Psoas muscle (tissue), 8 donors: Measurements from ENCODE around the gene IRAK1. TPM values are rescaled to one million over a fixed set of nuclear protein-coding genes. Genes with fewer than 3 reads are reported as not detected.

Source experiments
- ATAC-seq, 4 donors: fragments of 200-7000 bp; cut with Tn5 transposase; one replicate each; pipeline ENCODE4 v1.9.1; 2020; ENCODE audit warnings: moderate library complexity in 3 of 4, mild to moderate bottlenecking in 2 of 4
- DNase-seq, 2 donors: peaks; one replicate each; pipeline ENCODE4 v3.0.0-alpha.2; 2020
- H3K27ac ChIP-seq: fragments of 200-600 bp; one replicate; pipeline ENCODE4 v1.8.0; 2022
- H3K27me3 ChIP-seq, 3 donors: fragments of 200-600 bp in 1 of 3; one replicate each; pipeline versions ENCODE4 v1.6.1 to v1.8.0; 2013 to 2022; ENCODE audit warnings: low read length in 2 of 3, mild to moderate bottlenecking in 2 of 3, moderate library complexity in 1 of 3; ENCODE audit not compliant: insufficient read depth in 3 of 3
- H3K36me3 ChIP-seq, 2 donors: fragments of 200-600 bp in 1 of 2; one replicate each; pipeline versions ENCODE4 v1.6.1 to v1.8.0; 2013 to 2022; ENCODE audit warnings: low read depth in 1 of 2, mild to moderate bottlenecking in 1 of 2, moderate library complexity in 1 of 2; ENCODE audit not compliant: insufficient read depth in 1 of 2
- H3K4me1 ChIP-seq: fragments of 200-600 bp; one replicate; pipeline ENCODE4 v1.8.0; 2022
- H3K4me3 ChIP-seq: fragments of 200-600 bp; one replicate; pipeline ENCODE4 v1.8.0; 2022; ENCODE audit warnings: mild to moderate bottlenecking
- H3K9me3 ChIP-seq: fragments of 200-600 bp; one replicate; pipeline ENCODE4 v1.8.0; 2022
- WGBS, 3 donors: extraction: QIAGEN DNeasy Blood & Tissue Kit; methylation state at CpG; one replicate each; pipeline versions ENCODE4 v1.1.6 to v1.1.7; 2013; 5-methylcytosine and 5-hydroxymethylcytosine counted together
- intact Hi-C, 2 donors: fragments of 100-400 bp; cut with DNase I; formaldehyde crosslinking; loops; one replicate each; pipeline versions ENCODE4 v1.11.0 to v1.14.2; 2022
- polyA plus RNA-seq, 3 donors: library from polyadenylated mRNA; stranded (reverse); fragments of 200-250 nt; gene quantifications; one replicate each; pipeline ENCODE4 v1.2.3, GENCODE V29; 2013
- total RNA-seq, 4 donors: library from RNA; stranded (reverse); fragmentation: NEBNext Ultra II Directional in 2 of 4; extraction: Animal tissue kit (Norgen Biotek cat#: 25700) in 2 of 4; gene quantifications; one replicate each; pipeline versions ENCODE4 v1.2.1 to v1.2.4, GENCODE V29; 2021 to 2023
- TF ChIP-seq, protein P1 (sequence below): fragments of 200-600 bp; IDR thresholded peaks from one replicate; pipeline ENCODE4 v1.8.0; 2022; ENCODE audit warnings: antibody characterized with exemption
- donor health status: healthy with polysubstance abuse.
- donor health status: DM: no; HTN: no; CAD: no; lungs with moderate emphysema.
- donor health status: Bipolar disorder and iron deficiency.
- donor health status: healthy.
- donor health status: DM: yes; HTN: yes; CAD: no.
- donor health status: DM: no; HTN: no; CAD: no.
- donor health status: DM: no; HTN: no; CAD: no.
- donor health status: DM: yes; HTN: yes; CAD: no.

The IRAK1 gene
- total and polyA plus RNA-seq, 7 donors, result 56.1 to 368 (median 127) TPM

DNA sequence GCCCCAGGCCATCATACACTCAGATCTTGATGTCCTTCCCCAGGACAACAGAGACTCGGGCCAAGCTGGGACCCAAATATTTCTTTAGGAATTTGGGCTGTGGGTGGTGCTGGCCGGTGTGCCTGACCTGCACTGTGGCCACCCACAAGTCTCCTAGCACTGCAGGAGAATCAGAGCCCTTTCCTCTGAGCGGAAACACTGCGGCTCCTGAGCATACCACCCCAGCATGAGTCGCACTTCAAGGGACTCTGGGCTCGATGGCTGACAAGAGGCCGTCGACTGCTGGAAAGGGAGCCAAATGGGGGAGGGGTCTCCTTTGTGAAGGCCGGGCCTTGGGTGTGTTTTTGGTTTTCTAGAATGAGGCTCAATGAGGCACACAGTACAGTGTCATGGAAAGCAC is 13.0 kb upstream of the IRAK1 start:
- Histone ChIP-seq H3K4me3 (no peak overlapping the region), H3K36me3 (peaks cover 3 to 21% of the 10 kb centered on the region in 2 donors), H3K27me3 (peaks cover 0 to 14% (median 0%) of the 10 kb centered on the region in 3 donors), H3K27ac (no peak overlapping the region), H3K9me3 (no peaks in the 10 kb centered on the region), H3K4me1 (no peaks in the 10 kb centered on the region)
- TF ChIP-seq, protein P1, sequence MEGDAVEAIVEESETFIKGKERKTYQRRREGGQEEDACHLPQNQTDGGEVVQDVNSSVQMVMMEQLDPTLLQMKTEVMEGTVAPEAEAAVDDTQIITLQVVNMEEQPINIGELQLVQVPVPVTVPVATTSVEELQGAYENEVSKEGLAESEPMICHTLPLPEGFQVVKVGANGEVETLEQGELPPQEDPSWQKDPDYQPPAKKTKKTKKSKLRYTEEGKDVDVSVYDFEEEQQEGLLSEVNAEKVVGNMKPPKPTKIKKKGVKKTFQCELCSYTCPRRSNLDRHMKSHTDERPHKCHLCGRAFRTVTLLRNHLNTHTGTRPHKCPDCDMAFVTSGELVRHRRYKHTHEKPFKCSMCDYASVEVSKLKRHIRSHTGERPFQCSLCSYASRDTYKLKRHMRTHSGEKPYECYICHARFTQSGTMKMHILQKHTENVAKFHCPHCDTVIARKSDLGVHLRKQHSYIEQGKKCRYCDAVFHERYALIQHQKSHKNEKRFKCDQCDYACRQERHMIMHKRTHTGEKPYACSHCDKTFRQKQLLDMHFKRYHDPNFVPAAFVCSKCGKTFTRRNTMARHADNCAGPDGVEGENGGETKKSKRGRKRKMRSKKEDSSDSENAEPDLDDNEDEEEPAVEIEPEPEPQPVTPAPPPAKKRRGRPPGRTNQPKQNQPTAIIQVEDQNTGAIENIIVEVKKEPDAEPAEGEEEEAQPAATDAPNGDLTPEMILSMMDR, result no peak
- intact Hi-C loops, result no loop called here
- DNase-seq (no peak), ATAC-seq (no peak)
- WGBS, 3 donors, result 59 to 72% (median 72%) methylated on average over 9 of the region's 9 CpGs

DNA sequence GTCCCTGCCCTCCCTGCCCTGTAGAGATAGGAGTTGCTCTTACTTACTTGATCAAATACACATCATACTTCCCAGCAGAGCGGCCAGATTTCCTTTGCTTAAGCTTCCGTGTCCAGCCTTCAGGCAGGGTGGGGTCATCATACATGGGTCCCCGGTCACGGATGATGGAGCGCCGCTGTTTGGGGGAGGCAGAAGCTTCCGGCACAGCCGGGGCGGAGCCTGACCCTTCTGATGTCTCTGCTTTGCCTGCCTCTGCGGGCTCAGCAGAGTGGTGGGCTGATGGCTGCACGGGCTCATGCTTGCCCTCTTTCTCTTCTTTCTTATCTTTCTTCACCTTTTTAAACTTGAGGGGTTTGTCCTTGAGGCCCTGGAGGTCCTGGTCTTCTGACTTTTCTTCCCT is 12.5 kb upstream of the IRAK1 start:
- H3K27me3 ChIP-seq, result peaks cover 0 to 13% (median 0%) of the 10 kb centered on the region in 3 donors
- TF ChIP-seq, protein P1, result no peak
- 85 to 90% (median 88%) methylated on average over 9 to 11 of the region's 11 CpGs for WGBS, 3 donors
- H3K27ac ChIP-seq, result no peak overlapping the region
- peaks cover 3 to 24% of the 10 kb centered on the region in 2 donors for H3K36me3 ChIP-seq
- H3K4me1 ChIP-seq, result no peaks in the 10 kb centered on the region
- no peak overlapping the region for H3K4me3 ChIP-seq
- DNase-seq (no peak), ATAC-seq (no peak)
- no peaks in the 10 kb centered on the region for H3K9me3 ChIP-seq
- intact Hi-C loops, result no loop called here

DNA sequence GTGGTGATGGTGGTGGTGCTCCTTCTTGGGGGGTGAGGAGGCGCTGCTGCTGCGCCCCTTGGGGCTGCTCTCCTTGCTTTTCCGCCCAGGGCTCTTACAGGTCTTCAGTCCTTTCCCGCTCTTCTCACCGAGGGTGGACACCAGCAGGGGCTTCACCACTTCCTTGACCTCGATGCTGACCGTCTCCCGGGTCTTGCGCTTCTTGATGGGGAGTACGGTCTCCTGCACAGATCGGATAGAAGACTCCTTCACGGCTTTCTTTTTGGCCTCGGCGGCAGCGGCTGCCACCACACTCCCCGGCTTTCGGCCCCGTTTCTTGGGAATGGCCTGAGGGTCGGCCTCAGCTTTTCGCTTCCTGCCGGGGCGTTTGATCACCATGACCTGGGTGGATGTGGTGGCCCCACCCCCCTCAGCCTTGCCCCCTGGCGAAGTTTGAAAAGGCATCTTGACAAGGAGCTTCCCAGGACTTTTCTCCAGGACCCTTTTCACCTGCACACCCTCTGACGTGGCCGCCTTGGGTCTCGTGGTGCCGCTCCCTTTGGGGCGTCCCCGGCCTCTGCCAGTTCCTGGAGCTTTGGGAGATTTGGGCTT is 11.1 kb upstream of the IRAK1 start:
- TF ChIP-seq, protein P1, result no peak
- Histone ChIP-seq H3K27me3 (peaks cover 0 to 23% (median 0%) of the 10 kb centered on the region in 3 donors), H3K36me3 (peaks cover 3 to 26% of the 10 kb centered on the region in 2 donors)

DNA sequence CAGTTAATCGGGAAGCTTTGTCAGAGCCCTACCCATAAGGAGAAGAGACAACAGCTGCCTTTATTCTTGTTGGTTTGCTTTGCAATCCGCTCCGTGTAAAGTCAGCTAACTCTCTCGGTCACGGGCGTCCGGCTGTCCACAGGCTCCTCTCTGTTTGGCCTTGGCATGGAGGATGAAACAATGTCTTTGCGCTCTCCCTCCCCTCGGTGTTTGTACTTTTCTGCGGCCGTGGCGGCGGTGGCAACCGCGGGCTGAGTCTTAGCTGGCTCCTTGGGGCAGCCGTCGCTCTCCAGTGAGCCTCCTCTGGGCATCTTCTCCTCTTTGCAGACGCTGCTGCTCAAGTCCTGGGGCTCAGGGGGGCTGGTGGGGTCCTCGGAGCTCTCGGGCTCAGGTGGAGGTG is 10.6 kb upstream of the IRAK1 start:
- DNase-seq, result no peak
- H3K27ac ChIP-seq, result no peak overlapping the region
- H3K4me3 ChIP-seq, result no peak overlapping the region
- intact Hi-C loops, result no loop called here
- 57 to 80% (median 67%) methylated on average over 12 to 20 of the region's 20 CpGs for WGBS, 3 donors
- H3K9me3 ChIP-seq, result no peaks in the 10 kb centered on the region
- no peak for ATAC-seq
- H3K36me3 ChIP-seq, result peaks cover 3 to 26% of the 10 kb centered on the region in 2 donors
- TF ChIP-seq, protein P1, result no peak
- peaks cover 0 to 23% (median 0%) of the 10 kb centered on the region in 3 donors for H3K27me3 ChIP-seq
- no peaks in the 10 kb centered on the region for H3K4me1 ChIP-seq

More for the DNA sequence above, 11.1 kb upstream of the IRAK1 start:
- ATAC-seq (no peak), DNase-seq (no peak)
- H3K4me3 ChIP-seq, result no peak overlapping the region
- H3K4me1 ChIP-seq, result no peaks in the 10 kb centered on the region
- intact Hi-C loops, result no loop called here
- no peaks in the 10 kb centered on the region for H3K9me3 ChIP-seq
- 87 to 92% (median 91%) methylated on average over 25 to 29 of the region's 29 CpGs for WGBS, 3 donors
- H3K27ac ChIP-seq, result no peak overlapping the region

DNA sequence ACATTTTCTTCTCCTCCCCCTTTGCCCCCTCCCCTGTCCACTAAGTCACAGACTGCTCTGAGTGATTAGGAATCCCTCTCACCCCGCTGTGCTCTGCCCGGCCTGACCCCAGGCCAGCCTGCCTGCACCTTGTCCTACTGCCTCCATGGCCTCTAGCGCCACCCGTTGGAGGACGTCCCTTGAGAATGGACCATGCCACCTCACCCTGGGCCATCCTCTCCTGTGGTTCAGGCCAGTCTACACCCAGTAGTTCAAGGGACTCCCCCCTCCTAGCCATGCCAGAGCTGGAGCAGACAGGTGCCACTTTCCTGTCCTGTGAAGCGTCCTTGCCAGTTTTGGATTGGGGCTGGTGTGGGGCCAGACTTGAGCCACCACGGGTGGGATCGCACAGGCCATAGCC is 9.7 kb upstream of the IRAK1 start:
- WGBS, 3 donors, result 65 to 81% (median 72%) methylated on average over 8 of the region's 8 CpGs

More for the DNA sequence above, 9.7 kb upstream of the IRAK1 start:
- Histone ChIP-seq H3K4me3 (no peak overlapping the region), H3K9me3 (no peaks in the 10 kb centered on the region), H3K27ac (no peak overlapping the region), H3K27me3 (peaks cover 0 to 23% (median 0%) of the 10 kb centered on the region in 3 donors), H3K36me3 (peaks cover 3 to 26% of the 10 kb centered on the region in 2 donors), H3K4me1 (no peaks in the 10 kb centered on the region)
- intact Hi-C loops, result no loop called here
- ATAC-seq (peak in 2 of 4 donors; percentile 23 to 38), DNase-seq (no peak)
- TF ChIP-seq, protein P1, result no peak
